Measurements from ENCODE around the gene SASS6. TPM values are rescaled to one million over a fixed set of nuclear protein-coding genes. Genes with fewer than 3 reads are reported as not detected.

Gene SASS6
- total RNA-seq, 1 experiment from 2014 or later, result 8.7 TPM

DNA sequence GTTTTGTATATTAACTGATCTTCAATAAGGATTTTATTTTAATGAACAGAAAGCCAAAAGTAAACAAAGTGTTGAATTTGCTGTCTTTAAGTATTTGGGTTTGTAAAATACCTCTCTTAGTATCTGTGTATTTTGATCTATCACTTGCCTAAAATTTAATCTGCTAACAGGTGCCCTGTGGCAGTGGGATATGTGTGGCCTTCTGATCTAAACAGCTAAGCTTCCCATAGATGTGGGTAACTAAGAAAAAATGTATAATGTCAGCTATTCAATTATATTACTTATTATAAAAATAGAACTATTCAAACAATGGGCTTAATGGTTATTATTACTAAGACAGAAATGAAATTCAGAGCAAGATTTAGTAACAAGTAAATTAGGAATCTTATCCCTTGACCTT, 30.2 kb upstream of the SASS6 start:
- POLR2A ChIA-PET (ENCODE audit: unreplicated experiment), result interaction anchor here (0.6 kb wide), 1 partner anchor 374 kb away, joined by 3 read pairs; no protein-coding TSS in a partner anchor
- H3F3A ChIP-seq (ENCODE audit: insufficient read depth, low read depth), result no peaks in the 10 kb centered on the region
- H4K20me1 ChIP-seq (ENCODE audit: insufficient read depth), result no peaks in the 10 kb centered on the region
- H3K27me3 ChIP-seq (ENCODE audit: insufficient read depth, low read depth), result no peaks in the 10 kb centered on the region
- H3K9me2 ChIP-seq (ENCODE audit: insufficient read depth), result no peaks in the 10 kb centered on the region
- no peak overlapping the region for H3K27ac ChIP-seq
- TF ChIP-seq, protein P1, sequence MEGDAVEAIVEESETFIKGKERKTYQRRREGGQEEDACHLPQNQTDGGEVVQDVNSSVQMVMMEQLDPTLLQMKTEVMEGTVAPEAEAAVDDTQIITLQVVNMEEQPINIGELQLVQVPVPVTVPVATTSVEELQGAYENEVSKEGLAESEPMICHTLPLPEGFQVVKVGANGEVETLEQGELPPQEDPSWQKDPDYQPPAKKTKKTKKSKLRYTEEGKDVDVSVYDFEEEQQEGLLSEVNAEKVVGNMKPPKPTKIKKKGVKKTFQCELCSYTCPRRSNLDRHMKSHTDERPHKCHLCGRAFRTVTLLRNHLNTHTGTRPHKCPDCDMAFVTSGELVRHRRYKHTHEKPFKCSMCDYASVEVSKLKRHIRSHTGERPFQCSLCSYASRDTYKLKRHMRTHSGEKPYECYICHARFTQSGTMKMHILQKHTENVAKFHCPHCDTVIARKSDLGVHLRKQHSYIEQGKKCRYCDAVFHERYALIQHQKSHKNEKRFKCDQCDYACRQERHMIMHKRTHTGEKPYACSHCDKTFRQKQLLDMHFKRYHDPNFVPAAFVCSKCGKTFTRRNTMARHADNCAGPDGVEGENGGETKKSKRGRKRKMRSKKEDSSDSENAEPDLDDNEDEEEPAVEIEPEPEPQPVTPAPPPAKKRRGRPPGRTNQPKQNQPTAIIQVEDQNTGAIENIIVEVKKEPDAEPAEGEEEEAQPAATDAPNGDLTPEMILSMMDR (conservative IDR thresholded peaks at IDR 0.05), result no peak
- no peak for TF ChIP-seq EZH2 (IDR thresholded peaks at IDR 0.05; ENCODE audit: low read depth)
- no peaks in the 10 kb centered on the region for H3K4me1 ChIP-seq (replicated peaks; ENCODE audit: insufficient read depth)
- H3K9me3 ChIP-seq (ENCODE audit: insufficient read depth, low read depth), result no peaks in the 10 kb centered on the region
- no peaks in the 10 kb centered on the region for H3K79me2 ChIP-seq (ENCODE audit: low read depth)
- intact Hi-C loops (cut with micrococcal nuclease; ENCODE audit: unreplicated experiment), result no loop called here
- no peak overlapping the region for H3K4me2 ChIP-seq
- no peaks in the 10 kb centered on the region for H3K36me3 ChIP-seq (ENCODE audit: low read depth)
- no peak for DNase-seq
- no peak overlapping the region for H2AFZ ChIP-seq
- H3K4me3 ChIP-seq, result no peak overlapping the region
- CTCF ChIA-PET, result no interaction called here
- BruUV-seq (replicated peaks), result no TSS peak

DNA sequence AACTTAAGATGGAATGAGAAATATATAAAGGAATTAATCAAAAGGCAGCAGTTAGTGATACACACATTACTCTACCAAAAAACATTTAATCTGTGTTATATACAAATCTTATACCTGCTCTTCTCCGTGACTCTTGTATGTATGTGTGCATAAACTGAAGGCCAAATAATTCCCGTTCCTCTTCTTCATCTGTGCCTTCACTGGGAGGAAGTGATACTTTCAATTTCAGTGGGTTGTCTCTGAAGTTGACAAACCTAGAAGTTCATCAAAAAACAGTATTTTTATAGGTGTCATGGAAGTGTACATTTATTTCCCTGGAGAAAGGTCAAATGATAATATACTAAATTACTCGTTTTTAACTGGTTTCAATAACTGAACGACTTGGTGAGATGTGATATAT, 19.5 kb upstream of the SASS6 start:
- Histone ChIP-seq H3F3A (ENCODE audit: insufficient read depth, low read depth) (no peaks in the 10 kb centered on the region), H3K36me3 (ENCODE audit: low read depth) (peaks cover 7% of the 10 kb centered on the region), H3K4me1 (replicated peaks; ENCODE audit: insufficient read depth) (no peaks in the 10 kb centered on the region), H3K27ac (no peak overlapping the region), H3K27me3 (ENCODE audit: insufficient read depth, low read depth) (no peaks in the 10 kb centered on the region), H3K4me3 (no peak overlapping the region), H4K20me1 (ENCODE audit: insufficient read depth) (peaks cover 3% of the 10 kb centered on the region; the same call in 1 of the 2 replicates), H3K9me2 (ENCODE audit: insufficient read depth) (no peaks in the 10 kb centered on the region), H3K9me3 (ENCODE audit: insufficient read depth, low read depth) (no peaks in the 10 kb centered on the region), H3K4me2 (no peak overlapping the region), H3K79me2 (ENCODE audit: low read depth) (no peaks in the 10 kb centered on the region), H2AFZ (no peak overlapping the region)
- DNase-seq, result no peak
- BruUV-seq (replicated peaks), result no TSS peak
- POLR2A ChIA-PET (ENCODE audit: unreplicated experiment), result interaction anchor here (0.6 kb wide), 1 partner anchor 253 kb away, joined by 5 read pairs; no protein-coding TSS in a partner anchor
- CTCF ChIA-PET, result no interaction called here
- TF ChIP-seq, protein P1 (conservative IDR thresholded peaks at IDR 0.05), result no peak
- no peak for TF ChIP-seq EZH2 (IDR thresholded peaks at IDR 0.05; ENCODE audit: low read depth)
- intact Hi-C loops (cut with micrococcal nuclease; ENCODE audit: unreplicated experiment), result no loop called here

DNA sequence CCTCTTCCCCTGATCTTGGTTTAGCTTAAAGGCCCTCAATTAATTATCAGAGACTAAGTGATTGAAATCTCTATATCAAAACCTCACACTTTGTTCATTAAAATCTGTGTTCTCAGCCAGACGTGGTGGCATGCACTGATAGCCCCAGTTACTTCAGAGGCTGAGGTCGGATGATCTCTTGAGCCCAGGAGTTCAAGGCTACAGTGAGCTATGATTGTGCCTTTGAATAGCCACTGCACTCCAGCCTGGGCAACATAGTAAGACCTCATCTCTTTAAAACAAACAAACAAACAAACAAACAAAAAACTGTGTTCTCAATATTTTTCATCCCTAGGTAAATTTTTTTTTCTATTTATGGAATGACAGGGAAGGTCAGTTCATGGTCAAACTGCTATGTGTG, 18.9 kb upstream of the SASS6 start:
- Histone ChIP-seq H3K79me2 (ENCODE audit: low read depth) (no peaks in the 10 kb centered on the region), H3K36me3 (ENCODE audit: low read depth) (peaks cover 9% of the 10 kb centered on the region), H3K9me2 (ENCODE audit: insufficient read depth) (no peaks in the 10 kb centered on the region), H3K9me3 (ENCODE audit: insufficient read depth, low read depth) (no peaks in the 10 kb centered on the region), H3K4me2 (no peak overlapping the region), H3K4me1 (replicated peaks; ENCODE audit: insufficient read depth) (no peaks in the 10 kb centered on the region), H3F3A (ENCODE audit: insufficient read depth, low read depth) (no peaks in the 10 kb centered on the region), H2AFZ (no peak overlapping the region), H3K27ac (no peak overlapping the region), H3K27me3 (ENCODE audit: insufficient read depth, low read depth) (no peaks in the 10 kb centered on the region), H3K4me3 (no peak overlapping the region), H4K20me1 (ENCODE audit: insufficient read depth) (peaks cover 3% of the 10 kb centered on the region; the same call in 1 of the 2 replicates)
- intact Hi-C loops (cut with micrococcal nuclease; ENCODE audit: unreplicated experiment), result no loop called here
- DNase-seq, result no peak
- ChIA-PET CTCF (no interaction called here), POLR2A (ENCODE audit: unreplicated experiment) (interaction anchor here (0.6 kb wide), 1 partner anchor 254 kb away, joined by 5 read pairs; no protein-coding TSS in a partner anchor)
- no TSS peak for BruUV-seq (replicated peaks)
- no peak for TF ChIP-seq EZH2 (IDR thresholded peaks at IDR 0.05; ENCODE audit: low read depth)
- TF ChIP-seq, protein P1 (conservative IDR thresholded peaks at IDR 0.05), result no peak

Measured in PC-9 (cell line).